Psoas muscle (tissue), 8 donors: ENCODE measurements around the gene XDH. TPM values are rescaled to one million over a fixed set of nuclear protein-coding genes. Genes with fewer than 3 reads are reported as not detected.

Experiments
- ATAC-seq, 4 donors: fragments of 200-7000 bp; cut with Tn5 transposase; one replicate each; pipeline ENCODE4 v1.9.1; 2020; ENCODE audit warnings: moderate library complexity in 3 of 4, mild to moderate bottlenecking in 2 of 4
- DNase-seq, 2 donors: peaks; one replicate each; pipeline ENCODE4 v3.0.0-alpha.2; 2020
- H3K27ac ChIP-seq: fragments of 200-600 bp; one replicate; pipeline ENCODE4 v1.8.0; 2022
- H3K27me3 ChIP-seq, 3 donors: fragments of 200-600 bp in 1 of 3; one replicate each; pipeline versions ENCODE4 v1.6.1 to v1.8.0; 2013 to 2022; ENCODE audit warnings: low read length in 2 of 3, mild to moderate bottlenecking in 2 of 3, moderate library complexity in 1 of 3; ENCODE audit not compliant: insufficient read depth in 3 of 3
- H3K36me3 ChIP-seq, 2 donors: fragments of 200-600 bp in 1 of 2; one replicate each; pipeline versions ENCODE4 v1.6.1 to v1.8.0; 2013 to 2022; ENCODE audit warnings: low read depth in 1 of 2, mild to moderate bottlenecking in 1 of 2, moderate library complexity in 1 of 2; ENCODE audit not compliant: insufficient read depth in 1 of 2
- H3K4me1 ChIP-seq: fragments of 200-600 bp; one replicate; pipeline ENCODE4 v1.8.0; 2022
- H3K4me3 ChIP-seq: fragments of 200-600 bp; one replicate; pipeline ENCODE4 v1.8.0; 2022; ENCODE audit warnings: mild to moderate bottlenecking
- H3K9me3 ChIP-seq: fragments of 200-600 bp; one replicate; pipeline ENCODE4 v1.8.0; 2022
- CTCF ChIP-seq: fragments of 200-600 bp; IDR thresholded peaks from one replicate; pipeline ENCODE4 v1.8.0; 2022; ENCODE audit warnings: antibody characterized with exemption
- WGBS, 3 donors: extraction: QIAGEN DNeasy Blood & Tissue Kit; methylation state at CpG; one replicate each; pipeline versions ENCODE4 v1.1.6 to v1.1.7; 2013; 5-methylcytosine and 5-hydroxymethylcytosine counted together
- intact Hi-C, 2 donors: fragments of 100-400 bp; cut with DNase I; formaldehyde crosslinking; loops; one replicate each; pipeline versions ENCODE4 v1.11.0 to v1.14.2; 2022
- polyA plus RNA-seq, 3 donors: library from polyadenylated mRNA; stranded (reverse); fragments of 200-250 nt; gene quantifications; one replicate each; pipeline ENCODE4 v1.2.3, GENCODE V29; 2013
- total RNA-seq, 4 donors: library from RNA; stranded (reverse); fragmentation: NEBNext Ultra II Directional in 2 of 4; extraction: Animal tissue kit (Norgen Biotek cat#: 25700) in 2 of 4; gene quantifications; one replicate each; pipeline versions ENCODE4 v1.2.1 to v1.2.4, GENCODE V29; 2021 to 2023
- donor health status: healthy with polysubstance abuse.
- donor health status: DM: no; HTN: no; CAD: no; lungs with moderate emphysema.
- donor health status: Bipolar disorder and iron deficiency.
- donor health status: healthy.
- donor health status: DM: yes; HTN: yes; CAD: no.
- donor health status: DM: no; HTN: no; CAD: no.
- donor health status: DM: no; HTN: no; CAD: no.
- donor health status: DM: yes; HTN: yes; CAD: no.

Gene XDH
- total and polyA plus RNA-seq, 7 donors = 0.03 to 1.5 (median 0.09) TPM; not detected in 1

DNA sequence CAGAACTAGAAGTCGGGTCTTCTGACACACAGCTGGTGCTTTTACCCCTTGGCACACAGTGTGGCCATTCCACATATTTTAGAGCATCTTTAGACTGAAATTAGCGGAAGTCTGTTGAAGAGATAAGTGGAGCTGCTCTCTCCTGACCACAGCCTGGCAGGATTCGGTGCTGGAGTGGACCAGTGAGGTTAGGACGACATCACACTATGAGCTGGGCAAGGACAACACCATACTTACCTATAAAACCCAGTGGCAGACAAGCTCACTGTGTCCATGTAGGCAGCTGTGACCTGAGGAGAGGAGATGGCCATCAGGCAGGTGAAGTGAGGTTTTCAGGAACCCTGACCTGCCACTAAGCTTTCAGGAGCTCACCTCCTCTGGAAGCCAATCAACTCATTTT, 70.1 kb downstream of the XDH start:
- intact Hi-C loops = no loop called here
- DNase-seq (no peak), ATAC-seq (no peak)
- no peak for TF ChIP-seq CTCF
- Histone ChIP-seq H3K4me3 (no peak overlapping the region), H3K4me1 (no peaks in the 10 kb centered on the region), H3K27ac (no peak overlapping the region), H3K36me3 (no peaks in the 10 kb centered on the region), H3K27me3 (peaks cover 0 to 1% (median 0%) of the 10 kb centered on the region in 3 donors), H3K9me3 (no peaks in the 10 kb centered on the region)
- WGBS, 3 donors = 85 to 90% (median 88%) methylated on average over 4 of the region's 4 CpGs

- DNase-seq = no peak
- Histone ChIP-seq H3K36me3 (no peaks in the 10 kb centered on the region), H3K27ac (no peak overlapping the region), H3K4me3 (no peak overlapping the region), H3K4me1 (no peaks in the 10 kb centered on the region), H3K9me3 (no peaks in the 10 kb centered on the region), H3K27me3 (peaks cover 0 to 3% (median 0%) of the 10 kb centered on the region in 3 donors)
- ATAC-seq = no peak
- 86 to 89% (median 87%) methylated on average over 6 of the region's 6 CpGs for WGBS, 3 donors
- intact Hi-C loops = no loop called here
- TF ChIP-seq CTCF = no peak
Observed at GRCh38 chr2:31341351-31341750, 73.2 kb downstream of the XDH start.

- TF ChIP-seq CTCF = no peak
Observed at GRCh38 chr2:31339696-31340095, 74.8 kb downstream of the XDH start.

GRCh38 chr2:31337860-31338259, 76.7 kb downstream of the XDH start:
- TF ChIP-seq CTCF = no peak

More at GRCh38 chr2:31339696-31340095, 74.8 kb downstream of the XDH start:
- intact Hi-C loops = loop anchor here in 1 of 2 donors (10.0 kb wide), 1 partner anchor 1135 kb away; no protein-coding TSS in a partner anchor
- Histone ChIP-seq H3K27ac (no peak overlapping the region), H3K4me3 (no peak overlapping the region), H3K36me3 (no peaks in the 10 kb centered on the region), H3K4me1 (peaks cover 5% of the 10 kb centered on the region), H3K27me3 (peaks cover 0 to 2% (median 0%) of the 10 kb centered on the region in 3 donors), H3K9me3 (no peaks in the 10 kb centered on the region)
- ATAC-seq (no peak), DNase-seq (no peak)
- 86 to 94% (median 91%) methylated on average over 9 of the region's 9 CpGs for WGBS, 3 donors

GRCh38 chr2:31337197-31337596, 77.3 kb downstream of the XDH start:
- Histone ChIP-seq H3K4me1 (peaks cover 5% of the 10 kb centered on the region), H3K27me3 (peaks cover 0 to 2% (median 0%) of the 10 kb centered on the region in 3 donors), H3K27ac (no peak overlapping the region), H3K4me3 (no peak overlapping the region), H3K9me3 (no peaks in the 10 kb centered on the region), H3K36me3 (no peaks in the 10 kb centered on the region)
- no peak for ATAC-seq
- intact Hi-C loops = loop anchor here in 1 of 2 donors (2.0 to 10.0 kb wide), 2 partner anchors 98 to 1132 kb away; no protein-coding TSS in a partner anchor
- TF ChIP-seq CTCF = no peak
- DNase-seq = no peak
- 62 to 78% (median 71%) methylated on average over 3 of the region's 3 CpGs for WGBS, 3 donors

More at GRCh38 chr2:31337860-31338259, 76.7 kb downstream of the XDH start:
- intact Hi-C loops = loop anchor here in 1 of 2 donors (2.0 to 10.0 kb wide), 2 partner anchors 99 to 1133 kb away; no protein-coding TSS in a partner anchor
- Histone ChIP-seq H3K4me3 (no peak overlapping the region), H3K27ac (no peak overlapping the region), H3K9me3 (no peaks in the 10 kb centered on the region), H3K27me3 (peaks cover 0 to 2% (median 0%) of the 10 kb centered on the region in 3 donors), H3K36me3 (no peaks in the 10 kb centered on the region), H3K4me1 (peaks cover 5% of the 10 kb centered on the region)
- DNase-seq (no peak), ATAC-seq (no peak)
- 64 to 75% (median 66%) methylated on average over 6 of the region's 6 CpGs for WGBS, 3 donors
